Liver (tissue), 3 donors: ENCODE measurements around the gene KCNIP1.

Experiments used
- CTCF ChIP-seq: fragments of 150-350 bp; IDR thresholded peaks from 2 replicates; pipeline ENCODE4 v1.5.1; 2017; ENCODE audit warnings: improper control_type of control experiment, low read depth, low read length; ENCODE audit not compliant: missing input control
- SP1 ChIP-seq: IDR thresholded peaks from 2 replicates; pipeline ENCODE4 v1.6.1; 2018; ENCODE audit warnings: antibody characterized with exemption, mild to moderate bottlenecking
- donor health status: healthy.
- donor health status: healthy.

DNA sequence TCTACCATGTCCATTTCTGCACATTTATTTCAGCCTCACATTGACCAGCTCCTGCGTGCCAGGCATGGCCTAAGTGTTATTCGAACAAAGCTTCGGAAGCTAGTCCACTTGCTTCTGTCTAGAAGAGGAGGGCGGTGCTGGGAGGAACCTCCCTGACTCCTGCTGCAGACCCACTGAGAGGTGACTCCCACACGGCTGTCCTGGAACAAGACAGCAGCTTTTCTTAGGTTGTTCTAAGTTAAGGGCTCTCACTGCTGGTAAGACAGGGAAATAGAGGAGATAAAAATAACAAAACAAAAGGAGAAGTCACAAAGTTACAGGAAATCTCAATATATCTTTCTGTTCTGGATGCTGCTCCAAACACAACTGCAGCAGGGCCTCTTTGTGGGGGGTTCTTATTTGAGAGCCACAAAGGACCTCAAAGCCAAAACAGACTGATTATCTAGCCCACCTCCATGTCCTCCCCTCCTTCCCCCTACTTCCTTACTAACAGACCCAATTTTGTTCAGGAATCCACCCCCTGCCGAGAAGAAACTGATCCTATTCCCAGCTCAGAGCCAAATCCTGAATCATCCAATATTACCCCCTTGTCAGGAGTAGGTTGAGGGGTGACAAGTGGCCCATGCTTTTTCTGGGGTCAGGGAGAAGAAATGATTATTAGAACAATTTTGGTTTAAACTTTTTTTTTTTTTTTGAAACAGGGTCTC is 28.4 kb upstream of the KCNIP1 start:
- TF ChIP-seq CTCF (no peak), SP1 (no peak)
